ENCODE results near the gene FCHSD2.
"Not testable (repeated sequence)": the region's sequence is repeated elsewhere in the genome, so short reads cannot be mapped to it uniquely, and the experiment has no call there.

The FCHSD2 gene

GRCh38 chr11:73055655-73056354 lies 86.3 kb downstream of the FCHSD2 start:
- no peak for DNase-seq

DNA sequence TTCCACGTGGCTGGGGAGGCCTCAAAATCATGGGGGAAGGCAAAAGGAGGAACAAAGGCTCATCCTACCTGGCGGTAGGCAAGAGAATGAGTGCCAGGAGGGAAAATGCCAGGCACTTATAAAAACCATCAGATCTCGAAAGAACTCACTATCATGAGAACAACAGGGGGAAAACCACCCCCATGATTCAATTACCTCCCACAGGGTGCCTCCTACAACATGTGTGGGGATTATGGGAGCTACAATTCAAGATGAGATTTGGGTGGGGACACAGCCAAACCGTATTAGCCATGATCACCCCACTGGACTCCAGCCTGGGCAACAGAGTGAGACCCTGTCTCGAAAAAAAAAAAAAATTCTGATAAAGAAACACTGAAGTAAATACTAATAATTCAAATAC lies 87.1 kb downstream of the FCHSD2 start:
- DNase-seq, result no peak

- no peak for DNase-seq
These were observed 88.2 kb downstream of the FCHSD2 start for GRCh38 chr11:73053964-73054363.

- no peak for DNase-seq
These were observed 93.7 kb downstream of the FCHSD2 start for GRCh38 chr11:73048446-73048845.

GRCh38 chr11:73047773-73048371 lies 94.2 kb downstream of the FCHSD2 start:
- DNase-seq, result no peak

DNA sequence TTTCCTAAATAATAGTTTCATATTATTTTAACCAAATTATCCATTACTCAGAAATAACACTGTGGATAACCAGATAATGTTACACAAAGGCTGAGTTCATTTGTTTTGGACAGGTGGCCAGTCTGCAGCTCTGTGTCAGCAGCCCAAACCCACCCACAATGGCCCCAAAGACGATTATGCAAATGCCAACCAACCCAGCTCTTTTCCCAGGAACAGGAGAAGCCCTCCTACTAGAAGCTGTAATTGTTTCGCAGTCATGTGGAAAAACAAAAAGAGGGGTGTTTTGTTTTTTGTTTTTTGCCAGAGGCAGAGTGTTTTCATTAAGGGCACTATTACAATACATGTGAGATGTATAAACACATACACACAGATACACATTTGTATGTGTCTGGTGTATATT lies 102.1 kb downstream of the FCHSD2 start:
- DNase-seq, result no peak

DNA sequence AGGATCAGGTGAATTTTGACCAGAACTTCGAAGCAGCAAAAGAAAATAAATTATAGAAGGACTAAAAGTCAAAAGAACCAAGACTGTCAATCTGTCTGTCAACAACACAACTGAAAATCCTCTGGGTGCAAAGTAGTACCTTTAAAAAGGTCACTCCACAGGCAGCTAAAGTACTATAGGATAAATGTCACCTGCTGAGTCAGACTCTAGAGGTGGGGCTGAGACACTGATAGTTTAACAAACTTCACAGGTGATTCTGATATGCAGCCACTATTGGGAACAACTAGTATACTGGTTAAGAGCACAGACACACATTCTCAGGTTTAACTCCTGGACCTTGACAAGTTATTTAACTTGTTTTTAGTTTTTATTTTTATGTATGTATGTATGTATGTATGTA lies 107.3 kb downstream of the FCHSD2 start:
- no peak for DNase-seq

DNA sequence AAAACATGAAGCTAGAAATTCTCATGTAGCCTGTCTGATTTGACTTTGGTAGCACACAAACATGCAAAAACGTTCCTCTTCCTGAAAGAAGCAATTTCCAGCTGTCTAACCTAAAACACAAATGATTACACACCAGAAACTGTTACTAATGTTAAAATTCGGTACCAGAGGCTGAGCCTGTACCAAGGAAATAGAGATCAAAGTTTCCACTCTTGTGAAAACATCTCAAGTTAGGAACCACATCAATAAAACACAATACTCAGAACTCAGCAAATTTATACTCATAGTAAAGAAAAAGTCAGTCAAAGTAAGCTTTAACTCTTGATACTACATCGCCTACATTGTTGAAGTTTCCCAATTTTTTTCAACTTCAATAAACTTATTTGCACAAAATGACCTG lies 107.8 kb downstream of the FCHSD2 start:
- peak; percentile 37 for DNase-seq

- no peak for DNase-seq
These were observed 112.0 kb downstream of the FCHSD2 start for GRCh38 chr11:73030130-73030529.

DNA sequence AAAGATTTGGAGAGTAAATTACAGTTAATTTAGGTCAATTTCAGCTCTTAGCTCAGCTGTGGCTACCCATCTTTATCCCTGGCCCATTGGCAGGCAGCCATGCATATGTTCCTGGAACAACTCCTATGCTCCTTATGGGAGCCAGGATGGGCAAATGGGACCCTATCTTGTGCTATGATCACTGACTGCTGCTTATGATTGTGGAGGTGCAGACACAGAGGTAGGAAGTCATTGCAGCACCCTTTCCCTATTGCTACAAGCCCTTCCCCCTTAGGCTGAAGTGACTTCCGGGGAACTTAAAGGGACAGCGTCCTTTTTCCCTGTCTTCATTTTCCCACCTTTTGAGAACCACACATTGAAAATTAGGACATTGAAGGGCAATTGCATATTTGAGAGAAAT lies 112.7 kb downstream of the FCHSD2 start:
- DNase-seq, result no peak

- no peak for DNase-seq
These were observed 113.5 kb downstream of the FCHSD2 start for GRCh38 chr11:73028611-73029010.

- DNase-seq, result not testable (repeated sequence)
These were observed 114.3 kb downstream of the FCHSD2 start for GRCh38 chr11:73027840-73028239.

GRCh38 chr11:73024639-73025038 lies 117.5 kb downstream of the FCHSD2 start:
- no peak for DNase-seq

DNA sequence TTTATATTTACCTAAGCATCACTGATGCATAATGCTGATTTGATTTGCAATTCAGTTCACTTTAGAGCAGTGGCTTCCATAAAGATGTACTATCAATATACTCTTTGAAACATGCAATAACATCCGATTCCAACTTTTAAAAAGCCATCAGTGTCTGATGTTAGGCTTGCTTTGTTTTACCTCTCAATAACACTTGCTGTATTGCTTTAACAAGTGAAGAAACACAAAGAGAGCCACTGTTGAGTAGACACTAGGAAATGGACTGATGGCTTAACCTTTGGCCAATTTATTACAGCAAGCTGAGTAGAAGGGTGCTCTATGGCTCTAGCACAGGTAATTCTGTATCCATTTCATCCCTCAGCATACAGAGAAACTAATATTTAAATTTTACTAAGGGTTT lies 122.1 kb downstream of the FCHSD2 start:
- no peak for DNase-seq

GRCh38 chr11:73019449-73019848 lies 122.7 kb downstream of the FCHSD2 start:
- no peak for DNase-seq

DNA sequence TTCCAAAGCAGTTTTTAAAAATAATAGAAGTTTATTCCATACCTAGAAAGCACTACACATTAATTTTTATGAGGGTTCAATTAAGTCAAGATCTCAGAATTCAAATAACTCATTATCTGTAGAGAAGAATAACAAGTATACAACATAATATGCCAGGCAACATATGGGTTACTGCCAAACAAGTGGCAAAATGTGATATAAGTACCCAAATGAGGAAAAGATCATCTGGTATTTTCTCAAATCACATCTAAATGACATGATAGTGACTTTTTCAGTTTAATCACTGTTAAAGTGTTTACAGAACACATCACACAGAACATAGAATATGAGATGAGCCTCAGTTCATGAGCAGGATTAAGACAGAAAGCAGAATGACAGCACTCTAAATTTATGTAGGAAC lies 123.3 kb downstream of the FCHSD2 start:
- no peak for DNase-seq

- no peak for DNase-seq
These were observed 124.9 kb downstream of the FCHSD2 start for GRCh38 chr11:73017024-73017751.

- no peak for DNase-seq
These were observed 129.1 kb downstream of the FCHSD2 start for GRCh38 chr11:73013021-73013420.

- DNase-seq, result no peak
These were observed 129.8 kb downstream of the FCHSD2 start for GRCh38 chr11:73012121-73012863.

DNA sequence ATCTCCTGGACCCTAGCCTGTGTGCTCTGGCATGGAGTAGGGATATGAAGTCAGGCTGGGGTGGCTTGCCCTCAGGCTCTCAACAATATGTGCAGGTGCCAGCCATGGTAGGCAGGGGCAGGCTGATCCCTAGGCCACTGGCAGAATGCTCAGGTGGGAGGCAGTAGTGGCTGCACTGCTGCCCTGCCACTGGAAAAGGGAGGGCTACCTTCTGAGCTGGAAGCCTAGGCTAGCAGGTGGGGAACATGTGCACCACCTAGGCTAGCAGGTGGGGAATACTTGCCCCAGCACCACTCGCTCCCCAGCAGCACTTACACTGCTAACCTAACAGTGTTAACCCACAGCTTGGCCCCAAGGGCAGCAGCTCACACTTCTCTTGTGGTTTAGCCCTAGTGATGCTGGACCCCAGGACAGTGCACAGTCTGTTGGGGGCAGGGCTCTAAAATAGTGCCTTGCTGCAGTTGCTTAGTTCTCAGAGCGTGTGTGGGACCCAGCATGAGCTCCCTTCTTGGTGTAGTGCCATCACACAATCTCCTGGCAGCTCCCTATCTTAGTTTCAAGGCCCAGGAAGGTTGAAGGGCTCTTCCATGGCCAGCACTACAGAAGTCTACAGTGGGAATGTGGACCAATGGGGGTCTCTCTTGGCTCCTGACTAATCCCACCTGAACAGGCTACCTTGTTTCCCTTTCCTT lies 130.8 kb downstream of the FCHSD2 start:
- no peak for DNase-seq

DNA sequence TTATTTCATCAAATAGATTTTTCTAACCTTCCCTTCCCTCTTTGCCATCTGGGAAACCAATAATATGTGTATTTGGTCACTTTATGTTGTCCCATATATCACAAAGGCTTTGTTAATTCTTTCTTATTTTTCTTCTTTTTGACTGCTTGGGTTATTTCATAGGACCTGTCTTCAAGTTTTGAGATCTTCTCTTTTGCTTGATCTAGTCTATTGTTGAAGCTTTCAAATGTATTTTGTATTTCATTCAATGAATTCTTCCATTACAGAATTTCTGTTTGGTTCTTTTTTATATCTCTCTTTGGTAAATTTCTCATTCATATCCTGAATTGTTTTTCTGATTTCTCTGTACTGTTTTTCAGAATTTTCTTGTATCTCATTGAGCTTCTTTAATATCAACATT lies 132.1 kb downstream of the FCHSD2 start:
- no peak for DNase-seq

DNA sequence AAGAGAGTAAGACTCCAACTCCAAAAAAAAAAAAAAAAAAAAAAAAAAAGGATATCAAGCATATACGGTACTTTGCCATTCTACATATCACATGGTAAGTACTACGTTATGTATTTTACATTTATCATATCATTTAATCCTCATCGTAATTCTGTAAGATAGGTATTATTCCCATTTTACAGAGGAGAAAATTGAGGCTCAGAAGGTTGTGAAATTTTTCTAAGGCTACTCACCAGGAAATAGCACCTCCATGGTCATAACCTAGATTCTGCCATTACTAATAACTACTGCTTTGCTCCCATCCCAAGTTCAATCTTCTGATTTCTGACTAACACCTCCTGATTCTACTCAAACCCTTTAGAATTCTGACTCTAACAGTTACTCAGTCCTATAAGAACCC lies 138.0 kb downstream of the FCHSD2 start:
- DNase-seq, result no peak

GRCh38 chr11:73003088-73003487 lies 139.0 kb downstream of the FCHSD2 start:
- DNase-seq, result no peak
